Activated CD8-positive, alpha-beta memory T cell treated with anti-CD3 and anti-CD28 coated beads, Interleukin-2, amount 10 ng/mL, durations not matched to agents 7 days and 5 days (primary cell): ENCODE results near the gene TNC. TPM values are rescaled to one million over a fixed set of nuclear protein-coding genes. Genes with fewer than 3 reads are reported as not detected.

Experiments
- ATAC-seq: fragments of 150-1000 bp; cut with Tn5 transposase; one replicate; pipeline ENCODE4 v1.10.0; 2021; ENCODE audit warnings: moderate library complexity
- CTCF ChIA-PET: fragments of 350-600 bp; sonication (Branson Sonifier 250); formaldehyde crosslinking; loops from one replicate; lab custom pipeline; 2021; ENCODE audit warnings: antibody characterized with exemption; lab: Charles Lee
- DNase-seq: peaks from one replicate; pipeline ENCODE4 v3.0.0-alpha.2; 2020
- H3K27ac Mint-ChIP-seq: one replicate; pipeline ENCODE4 v1.8.0; 2021; ENCODE audit warnings: mild to moderate bottlenecking, mixed read lengths
- H3K27me3 Mint-ChIP-seq: one replicate; pipeline ENCODE4 v1.8.0; 2021; ENCODE audit warnings: mixed read lengths
- H3K36me3 Mint-ChIP-seq: one replicate; pipeline ENCODE4 v1.8.0; 2021; ENCODE audit warnings: mild to moderate bottlenecking, mixed read lengths
- H3K4me1 Mint-ChIP-seq: one replicate; pipeline ENCODE4 v1.8.0; 2021; ENCODE audit warnings: mixed read lengths
- H3K4me3 Mint-ChIP-seq: one replicate; pipeline ENCODE4 v1.8.0; 2021; ENCODE audit warnings: mild to moderate bottlenecking, moderate library complexity, mixed read lengths
- H3K9me3 Mint-ChIP-seq: one replicate; pipeline ENCODE4 v1.8.0; 2022; ENCODE audit warnings: low read depth, mixed read lengths
- total RNA-seq, 2 experiments: library from RNA; stranded (reverse); gene quantifications; one replicate each; pipeline ENCODE4 v1.2.3, GENCODE V29; 2021

TNC gene
- total RNA-seq: under 1 TPM; 0.32 to 0.61 TPM

DNA sequence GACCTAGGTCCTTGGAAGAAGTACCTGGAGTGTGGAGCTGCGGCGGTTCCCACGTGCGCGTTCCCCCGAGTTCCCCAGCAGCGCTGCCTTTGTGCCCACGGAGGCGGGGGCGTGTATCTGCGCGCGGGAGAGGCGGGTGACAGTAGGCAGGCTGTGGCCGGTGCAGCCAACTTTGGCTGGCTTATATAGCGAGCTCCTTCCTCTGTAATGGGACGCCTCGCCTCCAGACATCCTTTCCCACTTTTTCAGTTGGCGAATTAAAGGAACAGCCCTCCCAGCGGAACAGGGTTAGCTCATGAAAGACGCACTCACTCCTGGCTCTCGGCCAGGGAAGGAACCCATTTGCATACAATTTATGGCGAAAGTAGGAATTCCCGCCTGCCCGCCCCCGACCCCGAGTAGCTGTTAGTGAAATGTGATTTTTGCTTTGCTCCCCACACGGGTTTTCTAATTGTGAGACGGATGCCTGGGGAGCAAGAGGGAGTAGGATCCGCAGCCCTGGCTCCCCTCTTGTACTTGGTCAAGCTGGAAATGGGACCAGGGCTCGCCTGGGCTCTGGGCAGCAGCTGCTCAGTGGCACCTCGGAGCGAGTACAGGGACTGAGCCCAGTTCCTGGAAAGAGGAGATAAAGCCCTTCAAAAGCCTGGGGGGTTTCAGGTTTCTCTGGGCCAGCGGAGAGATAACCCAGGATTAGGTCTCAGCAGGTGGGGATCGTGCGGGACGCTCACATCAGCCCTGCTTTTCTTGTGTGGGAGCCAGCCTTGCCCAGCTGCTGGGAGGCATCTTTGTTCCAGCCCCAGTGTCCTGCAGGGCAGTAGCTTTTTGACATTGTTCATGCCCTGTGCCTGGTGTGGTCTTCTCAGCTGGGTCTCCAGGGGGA is at the start of gene TNC:
Gene TNC, minus strand, starts transcription at position 159 of the 880 bp plus-strand sequence. CDS start 27,139 bp downstream, outside the sequence.
- Mint-ChIP-seq H3K27me3 (peaks cover 83% of the 10 kb centered on the region), H3K4me3 (no peak within 1 kb of the TSS), H3K36me3 (no peaks in the 10 kb centered on the region), H3K4me1 (no peaks in the 10 kb centered on the region), H3K27ac (no peak within 1 kb of the TSS), H3K9me3 (no peaks in the 10 kb centered on the region)
- ATAC-seq: no peak
- no peak for DNase-seq
- CTCF ChIA-PET: no interaction called here

- Mint-ChIP-seq H3K4me3 (no peak overlapping the region), H3K4me1 (no peaks in the 10 kb centered on the region), H3K36me3 (no peaks in the 10 kb centered on the region), H3K9me3 (peaks cover 4% of the 10 kb centered on the region), H3K27ac (no peak overlapping the region), H3K27me3 (peaks cover 29% of the 10 kb centered on the region)
- ATAC-seq (no peak), DNase-seq (no peak)
- CTCF ChIA-PET: interaction anchor here (0.6 kb wide), 1 partner anchor 157 kb away, joined by 3 read pairs; no protein-coding TSS in a partner anchor
Measured at GRCh38 chr9:115167175-115167574, 49.2 kb upstream of the TNC start.

DNA sequence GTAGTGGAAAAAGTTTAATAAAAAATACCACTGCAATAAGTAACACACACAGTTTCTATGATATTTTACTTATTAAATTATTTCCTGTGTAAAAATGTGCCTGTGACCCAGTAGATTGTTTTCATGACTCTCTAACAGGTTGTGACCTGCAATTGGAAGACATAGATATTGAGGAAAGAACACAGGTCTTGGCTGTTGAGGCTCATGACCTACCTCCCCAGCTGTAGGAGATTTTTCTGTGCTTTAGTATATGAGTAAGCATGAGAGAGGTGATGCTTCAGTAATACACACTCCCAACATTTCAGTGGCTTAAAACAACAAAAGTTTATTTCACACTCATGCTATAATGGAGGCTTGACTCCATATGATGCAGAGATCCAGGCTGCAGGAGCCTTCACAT is 47.3 kb upstream of the TNC start:
- H3K9me3 Mint-ChIP-seq: peaks cover 4% of the 10 kb centered on the region
- H3K27ac Mint-ChIP-seq: no peak overlapping the region
- peaks cover 23% of the 10 kb centered on the region for H3K27me3 Mint-ChIP-seq
- DNase-seq (no peak), ATAC-seq (no peak)
- H3K4me1 Mint-ChIP-seq: no peaks in the 10 kb centered on the region
- H3K36me3 Mint-ChIP-seq: no peaks in the 10 kb centered on the region
- no peak overlapping the region for H3K4me3 Mint-ChIP-seq
- CTCF ChIA-PET: no interaction called here

- Mint-ChIP-seq H3K27ac (no peak overlapping the region), H3K9me3 (peaks cover 4% of the 10 kb centered on the region), H3K36me3 (no peaks in the 10 kb centered on the region), H3K4me3 (no peak overlapping the region), H3K4me1 (no peaks in the 10 kb centered on the region), H3K27me3 (peaks cover 18% of the 10 kb centered on the region)
- CTCF ChIA-PET: interaction anchor here (1.0 kb wide), 1 partner anchor 13 kb away, joined by 4 read pairs; no protein-coding TSS in a partner anchor
- ATAC-seq (no peak), DNase-seq (no peak)
Measured at GRCh38 chr9:115164511-115164974, 46.6 kb upstream of the TNC start.

DNA sequence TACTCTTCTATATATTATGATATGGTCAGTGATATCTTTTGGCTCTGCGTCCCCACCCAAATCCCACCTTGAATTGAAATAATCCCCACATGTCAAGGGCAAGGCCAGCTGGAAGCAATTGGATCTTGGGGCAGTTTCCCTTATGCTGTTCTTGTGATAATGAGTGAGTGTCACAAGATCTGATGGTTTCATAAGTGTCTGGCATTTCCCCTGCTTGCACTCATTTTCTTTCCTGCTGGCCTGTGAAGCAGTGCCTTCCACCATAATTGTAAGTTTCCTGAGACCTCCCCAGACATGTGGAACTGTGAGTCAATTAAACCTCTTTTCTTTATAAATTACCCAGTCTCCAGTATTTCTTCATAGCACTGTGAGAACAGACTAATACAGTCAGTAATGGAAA is 45.0 kb upstream of the TNC start:
- Mint-ChIP-seq H3K4me1 (no peaks in the 10 kb centered on the region), H3K9me3 (peaks cover 4% of the 10 kb centered on the region), H3K27ac (no peak overlapping the region), H3K4me3 (no peak overlapping the region), H3K27me3 (peaks cover 15% of the 10 kb centered on the region), H3K36me3 (no peaks in the 10 kb centered on the region)
- CTCF ChIA-PET: no interaction called here
- DNase-seq (no peak), ATAC-seq (no peak)

DNA sequence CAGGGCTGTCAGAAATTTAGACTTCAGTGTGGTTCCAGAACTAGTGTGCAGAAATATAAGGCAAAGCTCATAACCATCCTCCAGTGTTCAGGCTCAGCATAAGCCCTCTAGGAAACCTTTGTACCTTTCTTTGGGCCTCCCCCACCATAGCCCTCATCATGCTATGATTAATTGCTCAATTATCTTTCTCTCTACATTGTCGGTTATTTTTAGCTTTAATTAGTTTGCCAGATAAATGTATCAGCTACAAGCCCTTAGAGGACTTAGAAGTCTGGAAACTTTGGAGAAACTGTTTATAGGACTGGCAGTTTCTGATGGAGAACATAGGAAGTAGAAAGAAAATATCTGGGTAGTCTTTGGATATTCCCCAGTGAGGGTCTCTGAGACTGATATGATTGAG is 43.5 kb upstream of the TNC start:
- no peak overlapping the region for H3K27ac Mint-ChIP-seq

GRCh38 chr9:115158661-115159481 is 40.9 kb upstream of the TNC start:
- Mint-ChIP-seq H3K27ac (no peak overlapping the region), H3K27me3 (peaks cover 20% of the 10 kb centered on the region), H3K4me1 (no peaks in the 10 kb centered on the region), H3K9me3 (peaks cover 4% of the 10 kb centered on the region), H3K36me3 (no peaks in the 10 kb centered on the region), H3K4me3 (no peak overlapping the region)
- DNase-seq (no peak), ATAC-seq (no peak)
- CTCF ChIA-PET: no interaction called here

More for the DNA sequence above, 43.5 kb upstream of the TNC start:
- H3K4me3 Mint-ChIP-seq: no peak overlapping the region
- DNase-seq (no peak), ATAC-seq (no peak)
- CTCF ChIA-PET: no interaction called here
- H3K36me3 Mint-ChIP-seq: no peaks in the 10 kb centered on the region
- H3K4me1 Mint-ChIP-seq: no peaks in the 10 kb centered on the region
- peaks cover 18% of the 10 kb centered on the region for H3K27me3 Mint-ChIP-seq
- H3K9me3 Mint-ChIP-seq: peaks cover 4% of the 10 kb centered on the region

DNA sequence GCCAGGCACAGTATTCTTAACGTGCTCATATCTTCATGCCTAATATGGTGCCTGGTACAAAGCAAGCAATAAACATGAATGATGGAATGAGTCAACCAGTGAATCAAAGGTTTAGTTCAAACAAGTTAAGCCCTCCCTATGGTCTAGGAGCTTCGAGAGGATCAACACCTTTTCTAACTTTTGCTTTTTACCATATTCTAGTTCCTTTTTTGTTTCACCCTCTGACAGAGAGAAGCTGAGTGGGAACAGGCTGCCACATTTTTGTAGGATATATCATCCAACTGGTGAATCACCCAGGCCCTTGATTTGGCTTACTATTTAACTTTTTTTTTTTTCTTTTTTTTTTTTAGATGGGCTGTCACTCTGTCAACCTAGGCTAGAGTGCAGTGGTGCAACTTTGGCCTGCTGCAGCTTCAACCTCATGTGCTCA is 39.3 kb upstream of the TNC start:
- Mint-ChIP-seq H3K9me3 (no peaks in the 10 kb centered on the region), H3K27ac (no peak overlapping the region), H3K4me3 (no peak overlapping the region), H3K36me3 (no peaks in the 10 kb centered on the region), H3K4me1 (no peaks in the 10 kb centered on the region), H3K27me3 (peaks cover 17% of the 10 kb centered on the region)
- DNase-seq: no peak
- no peak for ATAC-seq
- CTCF ChIA-PET: interaction anchor here (1.2 kb wide), 1 partner anchor 11 kb away, joined by 3 read pairs; no protein-coding TSS in a partner anchor

- peaks cover 2% of the 10 kb centered on the region for H3K4me1 Mint-ChIP-seq
- H3K4me3 Mint-ChIP-seq: no peak overlapping the region
- DNase-seq (no peak), ATAC-seq (no peak)
- no peak overlapping the region for H3K27ac Mint-ChIP-seq
- H3K27me3 Mint-ChIP-seq: peaks cover 19% of the 10 kb centered on the region
- no peaks in the 10 kb centered on the region for H3K9me3 Mint-ChIP-seq
- H3K36me3 Mint-ChIP-seq: no peaks in the 10 kb centered on the region
- CTCF ChIA-PET: no interaction called here
Measured at GRCh38 chr9:115155037-115155436, 37.1 kb upstream of the TNC start.

DNA sequence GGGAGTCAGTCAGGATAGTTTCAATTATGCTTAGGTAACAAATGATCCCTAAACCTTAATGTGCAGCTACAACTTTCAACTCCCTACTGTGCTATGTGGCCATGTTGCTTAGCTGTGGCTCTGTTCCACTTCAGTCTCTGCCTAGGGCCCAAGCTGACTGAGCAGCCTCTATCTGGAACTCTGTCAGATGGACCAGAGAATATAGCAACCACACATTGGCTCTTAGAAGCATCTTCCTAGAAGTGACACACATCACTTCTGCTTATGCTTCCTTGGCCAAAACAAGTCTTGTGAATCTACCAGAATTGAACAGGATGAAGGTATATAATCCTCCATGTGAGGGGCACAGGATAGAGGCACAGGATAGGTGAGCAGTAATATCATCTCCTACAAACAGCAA is 36.7 kb upstream of the TNC start:
- H3K36me3 Mint-ChIP-seq: no peaks in the 10 kb centered on the region
- H3K4me1 Mint-ChIP-seq: peaks cover 2% of the 10 kb centered on the region
- DNase-seq (no peak), ATAC-seq (no peak)
- CTCF ChIA-PET: no interaction called here
- H3K4me3 Mint-ChIP-seq: no peak overlapping the region
- peaks cover 21% of the 10 kb centered on the region for H3K27me3 Mint-ChIP-seq
- no peaks in the 10 kb centered on the region for H3K9me3 Mint-ChIP-seq
- H3K27ac Mint-ChIP-seq: no peak overlapping the region

DNA sequence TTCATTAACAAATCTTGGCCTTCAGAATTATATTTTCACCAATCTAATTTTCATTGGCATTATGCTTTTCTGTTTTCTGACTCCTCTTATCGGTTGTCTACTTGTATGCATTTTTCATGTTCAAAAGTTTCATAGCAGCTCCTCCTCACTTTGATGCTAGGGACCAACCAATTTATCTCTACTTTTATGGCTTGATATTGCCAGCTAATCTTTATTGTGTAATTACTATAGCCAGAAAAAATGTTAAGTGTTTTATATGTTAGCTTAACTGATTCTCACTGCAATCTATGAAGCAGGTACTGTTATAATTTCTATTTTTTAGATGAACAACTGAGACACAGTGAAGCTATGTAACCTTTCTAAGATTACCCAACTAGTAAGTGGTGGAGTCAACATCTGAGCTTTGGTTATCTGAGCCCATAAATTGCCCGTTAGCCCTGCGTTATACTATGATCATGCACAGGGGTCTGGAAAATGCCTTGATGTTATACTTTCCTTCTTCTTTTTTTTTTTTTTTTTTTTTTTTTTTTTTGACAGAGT is 34.4 kb upstream of the TNC start:
- H3K9me3 Mint-ChIP-seq: no peaks in the 10 kb centered on the region
- ATAC-seq (no peak), DNase-seq (no peak)
- CTCF ChIA-PET: interaction anchor here (0.6 to 1.1 kb wide), 2 partner anchors 12 to 415 kb away, joined by 3 to 4 read pairs; no protein-coding TSS in a partner anchor
- peaks cover 31% of the 10 kb centered on the region for H3K27me3 Mint-ChIP-seq
- no peak overlapping the region for H3K27ac Mint-ChIP-seq
- H3K4me1 Mint-ChIP-seq: peaks cover 2% of the 10 kb centered on the region
- H3K36me3 Mint-ChIP-seq: no peaks in the 10 kb centered on the region
- no peak overlapping the region for H3K4me3 Mint-ChIP-seq

- Mint-ChIP-seq H3K9me3 (no peaks in the 10 kb centered on the region), H3K27ac (no peak overlapping the region), H3K4me1 (peaks cover 4% of the 10 kb centered on the region), H3K4me3 (no peak overlapping the region), H3K36me3 (no peaks in the 10 kb centered on the region), H3K27me3 (peaks cover 38% of the 10 kb centered on the region)
- no peak for ATAC-seq
- CTCF ChIA-PET: no interaction called here
- DNase-seq: no peak
Measured at GRCh38 chr9:115148721-115149120, 30.8 kb upstream of the TNC start.

GRCh38 chr9:115146581-115147021 is 28.6 kb upstream of the TNC start:
- peaks cover 18% of the 10 kb centered on the region for H3K4me1 Mint-ChIP-seq
- DNase-seq: no peak
- no peaks in the 10 kb centered on the region for H3K9me3 Mint-ChIP-seq
- CTCF ChIA-PET: no interaction called here
- no peak for ATAC-seq
- no peaks in the 10 kb centered on the region for H3K36me3 Mint-ChIP-seq
- no peak overlapping the region for H3K27ac Mint-ChIP-seq
- H3K4me3 Mint-ChIP-seq: no peak overlapping the region
- H3K27me3 Mint-ChIP-seq: peaks cover 38% of the 10 kb centered on the region
